Breast epithelium (tissue), 4 donors: ENCODE results near the gene PRICKLE2. TPM values are rescaled to one million over a fixed set of nuclear protein-coding genes. Genes with fewer than 3 reads are reported as not detected.

ENCODE experiments used
- DNase-seq, 2 donors: peaks; one replicate each; pipeline ENCODE4 v3.0.0-alpha.2; 2019; ENCODE audit warnings: low spot score in 2 of 2
- H3K27ac ChIP-seq, 2 donors: fragments of 200-600 bp; sonication (generic) in 1 of 2; one replicate each; pipeline ENCODE4 v1.5.1; 2016 to 2019; ENCODE audit warnings: mild to moderate bottlenecking in 1 of 2
- H3K27me3 ChIP-seq, 2 donors: fragments of 200-600 bp; sonication (generic) in 1 of 2; one replicate each; pipeline versions ENCODE4 v1.5.1 to v1.6.0; 2017 to 2019; ENCODE audit warnings: control low read depth in 1 of 2, mild to moderate bottlenecking in 1 of 2
- H3K36me3 ChIP-seq: fragments of 200-600 bp; one replicate; pipeline ENCODE4 v1.5.1; 2019
- H3K4me1 ChIP-seq, 2 donors: fragments of 200-600 bp; sonication (generic); one replicate each; pipeline ENCODE4 v1.5.1; 2016 to 2019; ENCODE audit warnings: control low read depth in 1 of 2
- H3K4me3 ChIP-seq, 3 donors: fragments of 200-600 bp; sonication (generic); 1 replicate in 2 of 3; 2 replicates in 1 of 3; pipeline ENCODE4 v1.5.1; 2016 to 2019; ENCODE audit warnings: mild to moderate bottlenecking in 3 of 3, moderate library complexity in 2 of 3
- H3K9me3 ChIP-seq, 2 donors: fragments of 200-600 bp; sonication (generic) in 1 of 2; one replicate each; pipeline ENCODE4 v1.5.1; 2016 to 2019; ENCODE audit warnings: control low read depth in 1 of 2
- POLR2A ChIP-seq: fragments of 450-650 bp; IDR thresholded peaks from one replicate; pipeline ENCODE4 v1.6.1; 2016; ENCODE audit warnings: antibody characterized with exemption, mild to moderate bottlenecking, moderate library complexity
- POLR2AphosphoS5 ChIP-seq, 3 donors: sonication (generic); formaldehyde crosslinking; IDR thresholded peaks; one replicate each; pipeline ENCODE4 v1.6.1; 2017; ENCODE audit warnings: antibody characterized with exemption in 3 of 3
- intact Hi-C: fragments of 100-400 bp; cut with DNase I; formaldehyde crosslinking; loops from one replicate; pipeline ENCODE4 v1.15.1; 2023; ENCODE audit warnings: low total_unique reads
- total RNA-seq, 3 donors: library from RNA; depleted of rRNA; stranded (reverse); fragments of >200 nt; gene quantifications; one replicate each; pipeline ENCODE4 v1.1.0, GENCODE V29; 2016
- TF ChIP-seq, protein P1 (sequence below), 3 donors: fragments of 450-650 bp; IDR thresholded peaks; one replicate each; pipeline ENCODE4 v1.5.1; 2016 to 2017; ENCODE audit warnings: antibody characterized with exemption in 3 of 3, mild to moderate bottlenecking in 3 of 3, moderate library complexity in 3 of 3

PRICKLE2 gene
- total RNA-seq, 3 donors from 2014 or later = 35.1 to 72.5 (median 44.5) TPM

DNA sequence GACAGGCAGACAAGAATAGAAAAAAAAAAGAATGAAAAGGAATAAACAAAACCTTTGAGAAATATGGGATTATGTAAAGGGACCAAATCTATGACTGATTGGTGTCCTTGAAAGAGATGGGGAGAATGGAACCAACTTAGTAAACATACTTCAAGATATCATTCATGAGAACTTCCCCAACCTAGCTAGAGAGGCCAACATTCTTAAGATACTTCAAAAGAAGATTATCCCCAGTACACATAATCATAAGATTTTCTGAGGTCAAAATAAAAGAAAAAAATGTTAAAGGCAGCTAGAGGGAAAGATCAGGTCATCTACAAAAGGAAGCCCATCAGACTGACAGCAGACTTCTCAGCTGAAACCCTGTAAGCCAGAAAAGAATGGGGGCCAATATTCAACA is 110.6 kb downstream of the PRICKLE2 start:
- no peak for DNase-seq
- Histone ChIP-seq H3K4me3 (no peak overlapping the region), H3K4me1 (no peaks in the 10 kb centered on the region), H3K9me3 (peaks cover 0 to 7% of the 10 kb centered on the region in 2 donors), H3K27ac (no peak overlapping the region), H3K36me3 (no peaks in the 10 kb centered on the region), H3K27me3 (no peaks in the 10 kb centered on the region)
- TF ChIP-seq, protein P1, sequence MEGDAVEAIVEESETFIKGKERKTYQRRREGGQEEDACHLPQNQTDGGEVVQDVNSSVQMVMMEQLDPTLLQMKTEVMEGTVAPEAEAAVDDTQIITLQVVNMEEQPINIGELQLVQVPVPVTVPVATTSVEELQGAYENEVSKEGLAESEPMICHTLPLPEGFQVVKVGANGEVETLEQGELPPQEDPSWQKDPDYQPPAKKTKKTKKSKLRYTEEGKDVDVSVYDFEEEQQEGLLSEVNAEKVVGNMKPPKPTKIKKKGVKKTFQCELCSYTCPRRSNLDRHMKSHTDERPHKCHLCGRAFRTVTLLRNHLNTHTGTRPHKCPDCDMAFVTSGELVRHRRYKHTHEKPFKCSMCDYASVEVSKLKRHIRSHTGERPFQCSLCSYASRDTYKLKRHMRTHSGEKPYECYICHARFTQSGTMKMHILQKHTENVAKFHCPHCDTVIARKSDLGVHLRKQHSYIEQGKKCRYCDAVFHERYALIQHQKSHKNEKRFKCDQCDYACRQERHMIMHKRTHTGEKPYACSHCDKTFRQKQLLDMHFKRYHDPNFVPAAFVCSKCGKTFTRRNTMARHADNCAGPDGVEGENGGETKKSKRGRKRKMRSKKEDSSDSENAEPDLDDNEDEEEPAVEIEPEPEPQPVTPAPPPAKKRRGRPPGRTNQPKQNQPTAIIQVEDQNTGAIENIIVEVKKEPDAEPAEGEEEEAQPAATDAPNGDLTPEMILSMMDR (IDR thresholded peaks at IDR 0.05) = no peak
- TF ChIP-seq POLR2AphosphoS5 (IDR thresholded peaks at IDR 0.05) = no peak
- no peak for TF ChIP-seq POLR2A
- intact Hi-C loops = no loop called here

DNA sequence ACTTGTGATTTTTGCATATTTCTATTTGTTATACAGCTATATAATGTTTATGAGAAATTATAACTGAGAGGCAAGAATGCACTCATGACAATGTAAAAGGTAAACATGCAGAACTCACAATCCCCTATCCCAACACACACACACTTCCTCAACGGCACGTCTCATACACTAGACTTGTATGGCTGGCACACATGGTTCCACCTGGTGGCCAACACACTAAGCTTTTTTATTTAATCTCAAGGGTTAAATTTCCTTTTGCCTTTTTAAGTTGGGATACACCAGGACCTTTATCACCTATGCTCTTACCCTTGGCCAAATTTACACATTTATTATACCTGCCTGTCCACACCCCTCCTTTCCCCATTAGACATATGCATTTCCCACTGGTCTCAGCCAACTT is 113.4 kb downstream of the PRICKLE2 start:
- H3K9me3 ChIP-seq = peaks cover 0 to 7% of the 10 kb centered on the region in 2 donors
- intact Hi-C loops = no loop called here
- H3K27ac ChIP-seq = no peak overlapping the region
- no peak overlapping the region for H3K4me3 ChIP-seq
- no peaks in the 10 kb centered on the region for H3K27me3 ChIP-seq
- no peaks in the 10 kb centered on the region for H3K36me3 ChIP-seq
- TF ChIP-seq POLR2AphosphoS5 (IDR thresholded peaks at IDR 0.05) (no peak), POLR2A (no peak)
- H3K4me1 ChIP-seq = no peaks in the 10 kb centered on the region
- no peak for DNase-seq

DNA sequence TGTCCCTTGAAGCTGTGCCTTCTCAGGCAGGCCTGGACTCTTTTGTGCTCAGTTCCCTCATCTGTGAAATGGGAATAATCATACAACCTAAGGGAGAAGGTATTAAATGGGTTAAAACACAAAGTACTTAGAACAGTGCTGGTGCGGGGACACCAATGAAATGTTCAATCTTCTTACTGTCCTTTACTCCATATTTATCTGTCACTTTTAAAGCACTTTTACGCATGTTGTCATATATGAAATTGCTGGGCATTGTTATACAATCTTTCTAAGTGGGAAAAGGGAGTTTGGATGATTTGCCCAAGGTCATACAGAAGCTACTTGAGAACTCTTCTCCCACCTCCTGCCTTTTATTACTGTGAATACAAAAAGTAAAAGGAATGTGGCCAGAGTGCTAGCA is 114.2 kb downstream of the PRICKLE2 start:
- H3K9me3 ChIP-seq = peaks cover 0 to 7% of the 10 kb centered on the region in 2 donors
- H3K4me1 ChIP-seq = no peaks in the 10 kb centered on the region
- intact Hi-C loops = no loop called here
- no peaks in the 10 kb centered on the region for H3K27me3 ChIP-seq
- H3K36me3 ChIP-seq = no peaks in the 10 kb centered on the region
- H3K4me3 ChIP-seq = no peak overlapping the region
- no peak overlapping the region for H3K27ac ChIP-seq
- no peak for DNase-seq
- TF ChIP-seq, protein P1 (IDR thresholded peaks at IDR 0.05) = no peak
- TF ChIP-seq POLR2AphosphoS5 (IDR thresholded peaks at IDR 0.05) (no peak), POLR2A (no peak)

DNA sequence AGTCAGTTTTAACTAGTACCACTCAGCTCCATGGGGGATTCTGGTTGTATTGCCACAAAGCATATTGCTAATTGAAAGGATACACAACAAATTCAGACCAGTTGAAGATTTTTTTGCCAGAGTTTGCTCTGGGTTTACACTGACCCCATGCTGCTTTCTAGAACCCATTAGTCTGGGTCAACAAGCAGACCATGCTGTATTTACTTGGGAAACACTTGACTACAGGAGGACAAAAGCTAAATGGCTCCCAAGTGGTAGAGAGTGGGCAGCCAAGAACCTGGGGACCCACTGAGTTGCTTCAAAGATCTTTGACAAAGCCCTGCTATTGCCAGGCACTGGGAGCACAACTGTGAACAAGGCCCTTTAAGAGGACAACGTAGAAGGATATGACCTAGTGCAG is 115.2 kb downstream of the PRICKLE2 start:
- Histone ChIP-seq H3K4me3 (no peak overlapping the region), H3K4me1 (no peaks in the 10 kb centered on the region), H3K27ac (no peak overlapping the region), H3K27me3 (no peaks in the 10 kb centered on the region), H3K36me3 (no peaks in the 10 kb centered on the region), H3K9me3 (peaks cover 0 to 6% of the 10 kb centered on the region in 2 donors)
- DNase-seq = no peak
- intact Hi-C loops = no loop called here
- TF ChIP-seq POLR2AphosphoS5 (IDR thresholded peaks at IDR 0.05) (no peak), POLR2A (no peak)
- TF ChIP-seq, protein P1 (IDR thresholded peaks at IDR 0.05) = no peak

DNA sequence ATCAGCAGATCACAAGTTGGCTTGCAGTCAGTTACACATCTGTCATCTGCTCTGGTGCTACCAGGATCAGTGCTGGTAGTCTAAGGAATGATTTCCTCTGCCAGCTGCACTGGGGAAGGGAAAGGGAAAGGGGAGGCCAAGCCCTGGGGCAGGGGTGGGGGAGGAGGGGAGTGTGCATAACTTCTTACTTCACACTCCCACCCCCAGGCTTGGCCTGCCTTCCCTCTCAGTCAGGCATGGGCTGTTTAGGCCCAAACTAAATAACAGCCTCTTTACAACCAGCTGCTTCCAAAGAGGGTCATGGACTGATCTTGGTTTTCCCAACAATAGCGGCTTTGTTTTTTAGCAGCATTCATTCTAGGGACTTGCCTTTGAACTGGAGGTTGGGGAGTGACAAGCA is 115.8 kb downstream of the PRICKLE2 start:
- Histone ChIP-seq H3K4me3 (no peak overlapping the region), H3K9me3 (peaks cover 0 to under 1% of the 10 kb centered on the region in 2 donors), H3K36me3 (no peaks in the 10 kb centered on the region), H3K27ac (peak overlapping the region; percentile 23 to 48), H3K4me1 (no peaks in the 10 kb centered on the region), H3K27me3 (no peaks in the 10 kb centered on the region)
- DNase-seq = no peak
- intact Hi-C loops = no loop called here
- no peak for TF ChIP-seq POLR2A
- TF ChIP-seq POLR2AphosphoS5 (IDR thresholded peaks at IDR 0.05) = no peak
- TF ChIP-seq, protein P1 (IDR thresholded peaks at IDR 0.05) = no peak
